Peyer's patch (tissue), 4 donors: Measurements from ENCODE around the gene CHURC1.

Experiments
- POLR2A ChIP-seq, 2 donors: fragments of 450-650 bp; IDR thresholded peaks; one replicate each; pipeline ENCODE4 v1.5.1; 2017; ENCODE audit warnings: antibody characterized with exemption in 2 of 2, mild to moderate bottlenecking in 2 of 2, moderate library complexity in 2 of 2
- TF ChIP-seq, protein P1 (sequence below), 6 experiments: fragments of 450-650 bp in 4 of 6; fragments of 200-600 bp in 2 of 6; sonication (generic) in 1 of 6; IDR thresholded peaks; one replicate each; pipeline ENCODE4 v1.5.1; 2017 to 2019; ENCODE audit warnings: antibody characterized with exemption in 6 of 6, mild to moderate bottlenecking in 3 of 6, moderate library complexity in 1 of 6

GRCh38 chr14:64974563-64974962 lies 60.3 kb downstream of the CHURC1 start:
- TF ChIP-seq, protein P1, sequence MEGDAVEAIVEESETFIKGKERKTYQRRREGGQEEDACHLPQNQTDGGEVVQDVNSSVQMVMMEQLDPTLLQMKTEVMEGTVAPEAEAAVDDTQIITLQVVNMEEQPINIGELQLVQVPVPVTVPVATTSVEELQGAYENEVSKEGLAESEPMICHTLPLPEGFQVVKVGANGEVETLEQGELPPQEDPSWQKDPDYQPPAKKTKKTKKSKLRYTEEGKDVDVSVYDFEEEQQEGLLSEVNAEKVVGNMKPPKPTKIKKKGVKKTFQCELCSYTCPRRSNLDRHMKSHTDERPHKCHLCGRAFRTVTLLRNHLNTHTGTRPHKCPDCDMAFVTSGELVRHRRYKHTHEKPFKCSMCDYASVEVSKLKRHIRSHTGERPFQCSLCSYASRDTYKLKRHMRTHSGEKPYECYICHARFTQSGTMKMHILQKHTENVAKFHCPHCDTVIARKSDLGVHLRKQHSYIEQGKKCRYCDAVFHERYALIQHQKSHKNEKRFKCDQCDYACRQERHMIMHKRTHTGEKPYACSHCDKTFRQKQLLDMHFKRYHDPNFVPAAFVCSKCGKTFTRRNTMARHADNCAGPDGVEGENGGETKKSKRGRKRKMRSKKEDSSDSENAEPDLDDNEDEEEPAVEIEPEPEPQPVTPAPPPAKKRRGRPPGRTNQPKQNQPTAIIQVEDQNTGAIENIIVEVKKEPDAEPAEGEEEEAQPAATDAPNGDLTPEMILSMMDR (IDR thresholded peaks at IDR 0.05): no peak
- TF ChIP-seq POLR2A (IDR thresholded peaks at IDR 0.05): no peak
